Lung (tissue), 12 donors: ENCODE measurements around the gene CFAP54. TPM values are rescaled to one million over a fixed set of nuclear protein-coding genes. Genes with fewer than 3 reads are reported as not detected.

ENCODE experiments used
- ATAC-seq: fragments of 200-7000 bp; cut with Tn5 transposase; one replicate; pipeline ENCODE4 v1.9.1; 2020; ENCODE audit warnings: moderate number of reproducible peaks; ENCODE audit not compliant: insufficient read depth, low FRiP score
- DNase-seq, 3 donors: peaks; one replicate each; pipeline ENCODE4 v3.0.0-alpha.2; 2013 to 2017
- H3K27ac ChIP-seq, 2 donors: one replicate each; pipeline ENCODE4 v1.5.1; 2013; ENCODE audit warnings: mild to moderate bottlenecking in 2 of 2, moderate library complexity in 2 of 2, control low read depth in 1 of 2, inconsistent platforms in 1 of 2, low read depth in 1 of 2, low read length in 1 of 2
- H3K27me3 ChIP-seq, 3 donors: one replicate each; pipeline ENCODE4 v1.5.1; 2013; ENCODE audit warnings: low read length in 2 of 3; ENCODE audit not compliant: control insufficient read depth in 3 of 3, insufficient read depth in 3 of 3
- H3K36me3 ChIP-seq, 4 donors: one replicate each; pipeline ENCODE4 v1.5.1; 2013; ENCODE audit warnings: low read length in 4 of 4, mild to moderate bottlenecking in 1 of 4, moderate library complexity in 1 of 4; ENCODE audit not compliant: control insufficient read depth in 4 of 4, insufficient read depth in 4 of 4
- H3K4me1 ChIP-seq, 5 donors: one replicate each; pipeline ENCODE4 v1.5.1; 2013; ENCODE audit warnings: low read length in 5 of 5, mild to moderate bottlenecking in 2 of 5, moderate library complexity in 1 of 5; ENCODE audit not compliant: control insufficient read depth in 5 of 5, insufficient read depth in 5 of 5
- H3K4me3 ChIP-seq: one replicate; pipeline ENCODE4 v1.5.1; 2013; ENCODE audit warnings: mild to moderate bottlenecking, control low read depth, moderate library complexity
- H3K9ac ChIP-seq, 2 donors: one replicate each; pipeline ENCODE4 v1.5.1; 2013; ENCODE audit warnings: low read length in 2 of 2, control low read depth in 1 of 2; ENCODE audit not compliant: insufficient read depth in 1 of 2
- H3K9me3 ChIP-seq, 4 donors: one replicate each; pipeline ENCODE4 v1.5.1; 2013; ENCODE audit warnings: low read length in 3 of 4, mild to moderate bottlenecking in 1 of 4, moderate library complexity in 1 of 4; ENCODE audit not compliant: control insufficient read depth in 4 of 4, insufficient read depth in 3 of 4
- WGBS, 2 donors: extraction: QIAGEN DNeasy Blood & Tissue Kit; methylation state at CpG; one replicate each; pipeline ENCODE4 v1.1.7; 2013; 5-methylcytosine and 5-hydroxymethylcytosine counted together
- polyA plus RNA-seq, 2 donors: library from polyadenylated mRNA; stranded (reverse); fragments of 200-250 nt; gene quantifications; one replicate each; pipeline ENCODE4 v1.2.1, GENCODE V29; 2013
- total RNA-seq, 2 donors: library from RNA; depleted of rRNA in 1 of 2; stranded (reverse); fragments of >200 nt in 1 of 2; gene quantifications; one replicate each; pipeline ENCODE4 v1.2.1, GENCODE V29; 2014 to 2021
- TF ChIP-seq, protein P1 (sequence below): IDR thresholded peaks from 2 replicates; pipeline ENCODE4 v1.5.1; 2012; ENCODE audit warnings: mild to moderate bottlenecking; ENCODE audit errors: control extremely low read depth, extremely low read depth
- donor health status: control.
- donor health status: control.
- donor health status: Bipolar disorder and iron deficiency.
- donor health status: healthy.
- donor health status: DM: yes; HTN: yes; CAD: no.

Gene CFAP54
- total and polyA plus RNA-seq, 4 donors = 0.80 to 35.4 (median 8.2) TPM

DNA sequence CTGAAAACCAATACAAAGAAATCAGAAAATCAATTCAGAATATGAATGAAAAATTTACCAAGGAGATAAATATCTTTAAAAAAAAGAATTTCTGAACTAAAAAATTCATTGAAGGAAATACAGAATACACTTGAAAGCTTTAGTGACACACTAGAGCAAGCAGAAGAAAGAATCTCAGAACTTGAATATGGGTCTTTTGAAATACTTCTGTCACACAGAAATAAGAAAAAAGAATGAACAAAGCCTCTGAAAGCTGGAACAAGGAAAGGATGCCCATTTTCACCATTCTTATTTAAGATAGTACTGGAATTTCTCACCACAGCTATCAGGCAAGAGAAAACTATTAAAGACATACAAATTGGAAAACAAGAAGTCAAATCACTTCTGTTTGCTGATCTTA, 314.6 kb downstream of the CFAP54 start:
- Histone ChIP-seq H3K9ac (no peak overlapping the region), H3K27me3 (no peaks in the 10 kb centered on the region), H3K36me3 (no peaks in the 10 kb centered on the region), H3K4me1 (no peaks in the 10 kb centered on the region), H3K4me3 (no peak overlapping the region), H3K27ac (no peak overlapping the region), H3K9me3 (peaks cover 0 to 10% (median 3%) of the 10 kb centered on the region in 4 donors)
- TF ChIP-seq, protein P1, sequence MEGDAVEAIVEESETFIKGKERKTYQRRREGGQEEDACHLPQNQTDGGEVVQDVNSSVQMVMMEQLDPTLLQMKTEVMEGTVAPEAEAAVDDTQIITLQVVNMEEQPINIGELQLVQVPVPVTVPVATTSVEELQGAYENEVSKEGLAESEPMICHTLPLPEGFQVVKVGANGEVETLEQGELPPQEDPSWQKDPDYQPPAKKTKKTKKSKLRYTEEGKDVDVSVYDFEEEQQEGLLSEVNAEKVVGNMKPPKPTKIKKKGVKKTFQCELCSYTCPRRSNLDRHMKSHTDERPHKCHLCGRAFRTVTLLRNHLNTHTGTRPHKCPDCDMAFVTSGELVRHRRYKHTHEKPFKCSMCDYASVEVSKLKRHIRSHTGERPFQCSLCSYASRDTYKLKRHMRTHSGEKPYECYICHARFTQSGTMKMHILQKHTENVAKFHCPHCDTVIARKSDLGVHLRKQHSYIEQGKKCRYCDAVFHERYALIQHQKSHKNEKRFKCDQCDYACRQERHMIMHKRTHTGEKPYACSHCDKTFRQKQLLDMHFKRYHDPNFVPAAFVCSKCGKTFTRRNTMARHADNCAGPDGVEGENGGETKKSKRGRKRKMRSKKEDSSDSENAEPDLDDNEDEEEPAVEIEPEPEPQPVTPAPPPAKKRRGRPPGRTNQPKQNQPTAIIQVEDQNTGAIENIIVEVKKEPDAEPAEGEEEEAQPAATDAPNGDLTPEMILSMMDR = no peak
- ATAC-seq = no peak
- no peak for DNase-seq

DNA sequence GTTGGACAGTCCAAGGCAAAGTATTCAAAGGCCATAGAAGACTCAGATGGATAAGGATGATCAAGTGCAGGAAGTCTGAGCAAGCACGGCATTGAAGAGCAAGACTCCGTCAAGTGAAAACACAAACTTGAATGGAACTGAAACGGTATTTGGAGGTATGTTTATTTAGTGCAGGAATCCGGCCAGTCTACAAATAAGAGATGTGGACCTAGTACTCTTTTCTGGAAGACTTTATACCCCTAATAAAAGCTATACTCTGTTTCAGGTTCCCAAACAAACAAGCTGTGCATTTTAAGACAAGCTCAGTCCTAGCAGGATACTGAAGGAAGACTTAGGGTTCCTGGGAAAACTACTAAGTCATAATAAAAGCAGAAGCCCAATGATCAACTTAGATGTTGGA, 316.9 kb downstream of the CFAP54 start:
- TF ChIP-seq, protein P1 = no peak
- ATAC-seq (no peak), DNase-seq (no peak)
- H3K27me3 ChIP-seq = no peaks in the 10 kb centered on the region
- no peak overlapping the region for H3K27ac ChIP-seq
- no peak overlapping the region for H3K9ac ChIP-seq
- no peaks in the 10 kb centered on the region for H3K4me1 ChIP-seq
- 65 to 82% methylated on average over 4 of the region's 4 CpGs for WGBS, 2 donors
- peaks cover 0 to 10% (median 3%) of the 10 kb centered on the region in 4 donors for H3K9me3 ChIP-seq
- no peak overlapping the region for H3K4me3 ChIP-seq
- H3K36me3 ChIP-seq = no peaks in the 10 kb centered on the region

DNA sequence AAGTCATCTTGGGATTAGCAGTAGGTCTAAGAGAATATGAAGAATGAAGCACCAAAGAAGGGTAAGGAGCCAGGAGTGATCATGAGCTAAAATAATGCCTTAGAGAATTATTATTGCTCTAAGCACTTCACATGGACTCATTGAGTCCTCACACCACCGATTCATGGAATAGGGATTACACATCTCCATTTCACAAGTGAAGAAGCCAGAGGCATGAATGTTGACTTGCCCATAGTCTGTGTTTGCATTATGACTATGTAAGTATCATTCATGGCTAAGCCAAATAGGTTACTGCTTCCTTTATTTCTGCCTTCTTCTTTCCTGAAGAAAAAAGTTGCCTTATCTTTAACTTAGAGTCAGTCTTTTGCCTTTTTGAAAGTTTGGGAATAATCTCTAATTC, 318.4 kb downstream of the CFAP54 start:
- no peak for ATAC-seq
- DNase-seq = no peak
- WGBS, 2 donors = 73 to 75% methylated on average over 1 of the region's 1 CpG
- H3K4me3 ChIP-seq = no peak overlapping the region
- no peaks in the 10 kb centered on the region for H3K36me3 ChIP-seq
- H3K27ac ChIP-seq = no peak overlapping the region
- TF ChIP-seq, protein P1 = no peak
- peaks cover 0 to 10% (median 1%) of the 10 kb centered on the region in 4 donors for H3K9me3 ChIP-seq
- no peaks in the 10 kb centered on the region for H3K27me3 ChIP-seq
- no peak overlapping the region for H3K9ac ChIP-seq
- H3K4me1 ChIP-seq = no peaks in the 10 kb centered on the region

DNA sequence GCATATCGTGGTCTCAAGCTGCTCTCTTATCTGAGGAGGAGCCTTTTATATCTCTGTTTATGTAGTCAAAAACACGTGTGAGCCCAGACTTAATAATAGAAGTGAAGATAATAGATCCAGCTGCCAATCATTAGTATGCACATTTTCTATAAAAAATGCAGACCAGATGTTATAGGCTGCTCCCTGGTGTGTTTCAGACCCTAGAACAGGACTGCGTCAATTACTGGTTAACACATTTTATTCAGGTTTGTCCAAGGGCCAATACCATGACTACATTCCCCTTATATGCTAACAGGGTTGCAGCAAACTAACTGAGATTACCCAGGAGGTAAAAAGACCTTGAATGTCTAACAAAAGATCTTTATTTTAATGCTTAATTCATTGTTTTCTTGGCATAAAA, 319.2 kb downstream of the CFAP54 start:
- ATAC-seq (no peak), DNase-seq (no peak)
- Histone ChIP-seq H3K4me1 (no peaks in the 10 kb centered on the region), H3K9me3 (peaks cover 0 to 4% (median 0%) of the 10 kb centered on the region in 4 donors), H3K9ac (no peak overlapping the region), H3K27me3 (no peaks in the 10 kb centered on the region), H3K4me3 (no peak overlapping the region), H3K36me3 (no peaks in the 10 kb centered on the region), H3K27ac (no peak overlapping the region)
- TF ChIP-seq, protein P1 = no peak
- WGBS, 2 donors = 63% methylated on average over 3 of the region's 3 CpGs
